Small intestine (tissue), 7 donors: ENCODE results near the gene IFITM5. TPM values are rescaled to one million over a fixed set of nuclear protein-coding genes. Genes with fewer than 3 reads are reported as not detected.
"Not testable (repeated sequence)": the region's sequence is repeated elsewhere in the genome, so short reads cannot be mapped to it uniquely, and the experiment has no call there.

Experiments used
- DNase-seq, 2 donors: peaks; one replicate each; pipeline versions ENCODE4 v3.0.0 to v3.0.0-alpha.2; 2013
- FAIRE-seq: peaks from 2 replicates; lab custom pipeline; 2012; peaks lifted over from hg19 to GRCh38; lab: Jason Lieb, UNC
- H3K27ac ChIP-seq, 3 donors: one replicate each; pipeline ENCODE4 v1.5.1; 2013; ENCODE audit warnings: low read length in 2 of 3, mild to moderate bottlenecking in 2 of 3, control low read depth in 1 of 3, inconsistent platforms in 1 of 3, low read depth in 1 of 3, moderate library complexity in 1 of 3
- H3K27me3 ChIP-seq, 3 donors: one replicate each; pipeline ENCODE4 v1.6.1; 2013; ENCODE audit warnings: low read length in 3 of 3, inconsistent platforms in 1 of 3; ENCODE audit not compliant: control insufficient read depth in 3 of 3, insufficient read depth in 3 of 3
- H3K36me3 ChIP-seq, 3 donors: one replicate each; pipeline ENCODE4 v1.6.1; 2013; ENCODE audit warnings: low read length in 3 of 3, inconsistent platforms in 1 of 3, low read depth in 1 of 3, mild to moderate bottlenecking in 1 of 3, moderate library complexity in 1 of 3; ENCODE audit not compliant: control insufficient read depth in 3 of 3, insufficient read depth in 2 of 3
- H3K4me1 ChIP-seq, 3 donors: one replicate each; pipeline ENCODE4 v1.6.1; 2013; ENCODE audit warnings: low read length in 2 of 3, inconsistent platforms in 1 of 3, low read depth in 1 of 3, mild to moderate bottlenecking in 1 of 3, moderate library complexity in 1 of 3; ENCODE audit not compliant: control insufficient read depth in 3 of 3, insufficient read depth in 2 of 3
- H3K4me3 ChIP-seq, 3 donors: one replicate each; pipeline ENCODE4 v1.5.1; 2013; ENCODE audit warnings: low read length in 3 of 3, control low read depth in 1 of 3, inconsistent platforms in 1 of 3, low read depth in 1 of 3, mild to moderate bottlenecking in 1 of 3, moderate library complexity in 1 of 3
- H3K9me3 ChIP-seq, 2 donors: one replicate each; pipeline ENCODE4 v1.6.1; 2013; ENCODE audit warnings: low read depth in 1 of 2, low read length in 1 of 2; ENCODE audit not compliant: control insufficient read depth in 2 of 2, insufficient read depth in 1 of 2
- WGBS, 3 donors: extraction: QIAGEN DNeasy Blood & Tissue Kit; methylation state at CpG; one replicate each; pipeline ENCODE4 v1.1.7; 2013; 5-methylcytosine and 5-hydroxymethylcytosine counted together
- polyA plus RNA-seq, 4 donors: library from polyadenylated mRNA; stranded (reverse) in 3 of 4; unstranded in 1 of 4; fragments of 200-250 nt in 3 of 4; fragments of 120-200 nt in 1 of 4; gene quantifications; one replicate each; pipeline versions ENCODE4 v1.2.1 to v1.2.3, GENCODE V29; 2013
- donor health status: healthy with polysubstance abuse.
- donor health status: control.
- donor health status: control.
- donor health status: Bipolar disorder and iron deficiency.
- donor health status: healthy.

The IFITM5 gene
- polyA plus RNA-seq, 4 donors = 0.90 TPM; not detected in 3

DNA sequence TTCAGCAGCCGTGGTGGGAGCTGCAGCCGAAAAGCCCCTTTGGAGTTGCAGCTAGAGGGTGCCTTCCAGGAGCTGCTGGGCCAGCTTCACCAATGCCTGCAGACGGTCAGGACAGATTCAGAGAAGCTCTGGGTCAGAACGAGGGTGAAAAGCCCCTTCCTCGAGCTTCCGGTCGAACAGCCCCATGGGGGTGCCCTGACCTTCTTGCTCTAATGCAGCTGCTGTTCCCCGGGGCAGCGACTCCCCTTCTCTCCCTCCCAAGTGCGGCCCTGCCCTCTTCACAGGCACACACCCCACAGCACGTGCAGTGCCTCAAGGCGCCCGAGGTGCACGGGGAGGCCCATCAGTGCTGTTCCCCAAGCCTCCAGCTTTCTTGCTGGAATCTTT lies 31.0 kb upstream of the IFITM5 start:
- no peak for DNase-seq
- no peak for FAIRE-seq
- Histone ChIP-seq H3K36me3 (no peaks in the 10 kb centered on the region), H3K27ac (no peak overlapping the region), H3K4me1 (peaks cover 0 to 36% (median 14%) of the 10 kb centered on the region in 3 donors), H3K4me3 (no peak overlapping the region), H3K9me3 (no peaks in the 10 kb centered on the region), H3K27me3 (no peaks in the 10 kb centered on the region)
- WGBS, 3 donors = 73 to 80% (median 78%) methylated on average over 14 of the region's 14 CpGs

DNA sequence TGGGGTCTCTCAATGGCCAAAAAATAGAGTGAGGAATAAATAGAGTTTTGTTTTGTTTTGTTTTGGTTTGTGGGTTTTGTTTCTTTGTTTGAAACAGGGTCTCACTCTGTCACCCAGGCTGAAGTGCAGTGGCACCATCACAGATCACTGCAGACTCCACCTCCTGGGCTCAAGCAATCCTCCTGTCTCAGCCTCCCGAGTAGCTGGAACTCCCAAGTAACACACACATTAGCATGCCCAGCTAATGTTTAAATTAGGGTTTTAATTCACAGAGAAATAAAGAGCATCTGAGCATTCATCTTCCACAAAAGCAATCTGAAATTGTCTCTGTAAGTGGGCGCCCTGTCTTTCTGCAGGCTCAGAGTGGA lies 30.5 kb upstream of the IFITM5 start:
- no peak overlapping the region for H3K27ac ChIP-seq
- no peak overlapping the region for H3K4me3 ChIP-seq
- 93 to 97% (median 93%) methylated on average over 2 of the region's 2 CpGs for WGBS, 3 donors

GRCh38 chr11:328516-329100 lies 29.3 kb upstream of the IFITM5 start:
- WGBS, 3 donors = 92 to 95% (median 94%) methylated on average over 15 of the region's 15 CpGs
- H3K27me3 ChIP-seq, H3K27ac ChIP-seq, H3K9me3 ChIP-seq, H3K4me3 ChIP-seq, DNase-seq, H3K36me3 ChIP-seq, FAIRE-seq: not testable (repeated sequence)
- peaks cover 0 to 33% (median 11%) of the 10 kb centered on the region in 3 donors for H3K4me1 ChIP-seq

More for the DNA sequence above, 30.5 kb upstream of the IFITM5 start:
- H3K36me3 ChIP-seq = no peaks in the 10 kb centered on the region
- DNase-seq (no peak), FAIRE-seq (no peak)
- no peaks in the 10 kb centered on the region for H3K27me3 ChIP-seq
- peaks cover 0 to 36% (median 14%) of the 10 kb centered on the region in 3 donors for H3K4me1 ChIP-seq
- no peaks in the 10 kb centered on the region for H3K9me3 ChIP-seq

- H3K27me3 ChIP-seq = no peaks in the 10 kb centered on the region
- peak overlapping the region in 1 of 3 donors; percentile 2 for H3K4me3 ChIP-seq
- no peaks in the 10 kb centered on the region for H3K9me3 ChIP-seq
- FAIRE-seq = no peak
- H3K36me3 ChIP-seq = no peaks in the 10 kb centered on the region
- H3K27ac ChIP-seq = no peak overlapping the region
- WGBS, 3 donors = 97 to 98% (median 98%) methylated on average over 13 of the region's 13 CpGs
- no peak for DNase-seq
- H3K4me1 ChIP-seq = peaks cover 0 to 33% (median 11%) of the 10 kb centered on the region in 3 donors
These were observed 28.7 kb upstream of the IFITM5 start for GRCh38 chr11:328012-328411.

DNA sequence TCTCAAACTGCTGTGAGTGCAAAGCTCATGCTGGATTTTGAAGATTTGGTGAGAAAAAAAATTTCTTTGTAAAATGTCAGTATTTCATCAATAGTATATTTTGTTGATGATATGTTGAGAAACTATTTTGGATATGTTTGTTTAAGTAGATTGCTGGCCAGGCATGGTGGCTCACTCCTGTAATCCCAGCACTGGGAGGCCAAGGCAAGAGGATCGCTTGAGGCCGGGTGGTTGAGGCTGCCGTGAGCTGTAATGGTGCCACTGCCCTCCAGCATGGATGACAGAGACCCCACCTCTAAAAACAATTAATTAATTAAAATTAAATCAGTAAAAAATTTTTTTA lies 28.2 kb upstream of the IFITM5 start:
- FAIRE-seq (no peak), DNase-seq (no peak)
- H3K27me3 ChIP-seq = no peaks in the 10 kb centered on the region
- no peaks in the 10 kb centered on the region for H3K9me3 ChIP-seq
- peaks cover 0 to 33% (median 11%) of the 10 kb centered on the region in 3 donors for H3K4me1 ChIP-seq
- H3K27ac ChIP-seq = peak overlapping the region in 2 of 3 donors; percentile 59 to 87
- no peaks in the 10 kb centered on the region for H3K36me3 ChIP-seq
- 96 to 100% (median 98%) methylated on average over 3 of the region's 3 CpGs for WGBS, 3 donors
- H3K4me3 ChIP-seq = no peak overlapping the region

DNA sequence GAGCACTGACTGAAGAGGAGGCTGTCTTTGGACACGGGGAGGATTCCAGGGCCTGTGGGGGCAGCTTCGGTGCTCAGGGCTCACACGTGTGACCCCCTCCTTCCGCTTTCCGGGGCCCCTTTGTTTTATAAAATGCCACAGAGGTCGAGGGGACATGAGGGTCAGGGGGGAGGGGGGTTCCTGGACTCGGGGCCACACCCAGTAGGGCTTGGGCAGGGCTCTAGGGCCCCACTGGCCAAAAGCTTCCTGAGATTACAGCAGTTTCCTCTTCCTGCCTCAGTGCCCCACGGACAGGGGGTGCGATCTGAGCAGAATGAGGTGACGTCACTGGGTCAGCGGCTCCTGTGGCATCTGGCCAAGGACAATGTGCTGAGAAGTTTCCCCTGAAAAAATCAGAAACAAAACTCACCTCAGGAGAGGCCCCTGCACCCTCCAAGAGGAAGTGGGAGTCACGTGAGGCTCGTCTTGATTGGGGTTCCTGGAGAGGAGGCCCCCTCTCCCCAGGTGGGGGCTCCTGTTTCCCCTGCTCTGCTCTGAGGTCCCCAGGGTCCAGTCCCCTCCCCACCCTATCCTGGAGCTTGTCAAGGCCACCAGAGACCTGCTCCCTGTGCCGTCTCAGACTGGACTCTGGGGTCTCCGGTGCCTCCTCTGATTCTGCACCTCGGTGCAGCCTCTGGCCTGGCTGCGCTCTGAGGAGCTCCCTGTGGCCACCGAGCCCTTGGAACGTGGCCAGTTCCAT lies 27.7 kb upstream of the IFITM5 start:
- Histone ChIP-seq H3K9me3 (no peaks in the 10 kb centered on the region), H3K4me1 (peaks cover 0 to 33% (median 11%) of the 10 kb centered on the region in 3 donors), H3K27ac (peak overlapping the region; percentile 7 to 87 (median 59)), H3K27me3 (no peaks in the 10 kb centered on the region), H3K4me3 (no peak overlapping the region), H3K36me3 (no peaks in the 10 kb centered on the region)
- FAIRE-seq (no peak), DNase-seq (peak; percentile 50 to 80)
- WGBS, 3 donors = 17 to 32% (median 29%) methylated on average over 19 of the region's 19 CpGs

- DNase-seq = no peak
- Histone ChIP-seq H3K27ac (peak overlapping the region; percentile 7 to 87 (median 59)), H3K4me1 (peaks cover 0 to 33% (median 11%) of the 10 kb centered on the region in 3 donors), H3K36me3 (no peaks in the 10 kb centered on the region), H3K4me3 (no peak overlapping the region), H3K9me3 (no peaks in the 10 kb centered on the region), H3K27me3 (no peaks in the 10 kb centered on the region)
- 59 to 83% (median 62%) methylated on average over 6 of the region's 6 CpGs for WGBS, 3 donors
- FAIRE-seq = no peak
These were observed 27.2 kb upstream of the IFITM5 start for GRCh38 chr11:326592-326841.

GRCh38 chr11:325796-326591 lies 26.7 kb upstream of the IFITM5 start:
- DNase-seq (no peak), FAIRE-seq (no peak)
- Histone ChIP-seq H3K36me3 (no peaks in the 10 kb centered on the region), H3K27ac (peak overlapping the region; percentile 7 to 87 (median 59)), H3K4me1 (peaks cover 0 to 34% (median 11%) of the 10 kb centered on the region in 3 donors), H3K4me3 (no peak overlapping the region), H3K9me3 (no peaks in the 10 kb centered on the region), H3K27me3 (no peaks in the 10 kb centered on the region)
- WGBS, 3 donors = 87 to 90% (median 89%) methylated on average over 30 of the region's 30 CpGs
